Kidney (tissue), 14 donors: ENCODE measurements around the gene ABHD16B. TPM values are rescaled to one million over a fixed set of nuclear protein-coding genes. Genes with fewer than 3 reads are reported as not detected.

ENCODE experiments used
- DNase-seq, 5 donors: peaks; one replicate each; pipeline ENCODE4 v3.0.0-alpha.2; 2013 to 2020
- FAIRE-seq: peaks from 2 replicates; lab custom pipeline; 2012; peaks lifted over from hg19 to GRCh38; lab: Jason Lieb, UNC
- H3K27ac ChIP-seq, 2 donors: one replicate each; pipeline ENCODE4 v1.7.0; 2013; ENCODE audit warnings: low read depth in 2 of 2, low read length in 2 of 2, inconsistent platforms in 1 of 2
- H3K27me3 ChIP-seq: one replicate; pipeline ENCODE4 v1.7.1; 2013; ENCODE audit warnings: low read length, inconsistent platforms; ENCODE audit not compliant: control insufficient read depth, insufficient read depth
- H3K36me3 ChIP-seq, 3 donors: one replicate each; pipeline versions ENCODE4 v1.7.0 to v1.7.1; 2013; ENCODE audit warnings: low read length in 3 of 3, control low read depth in 1 of 3, inconsistent platforms in 1 of 3; ENCODE audit not compliant: insufficient read depth in 3 of 3, control insufficient read depth in 2 of 3
- H3K4me1 ChIP-seq, 3 donors: one replicate each; pipeline versions ENCODE4 v1.7.0 to v1.7.1; 2013; ENCODE audit warnings: low read length in 3 of 3, inconsistent platforms in 1 of 3, low read depth in 1 of 3; ENCODE audit not compliant: control insufficient read depth in 2 of 3, insufficient read depth in 2 of 3
- H3K4me3 ChIP-seq, 3 donors: one replicate each; pipeline versions ENCODE4 v1.7.0 to v1.8.1; 2013; ENCODE audit warnings: low read length in 3 of 3, control low read depth in 1 of 3, inconsistent platforms in 1 of 3
- H3K9ac ChIP-seq, 3 donors: one replicate each; pipeline versions ENCODE4 v1.7.0 to v1.7.1; 2013; ENCODE audit warnings: low read length in 3 of 3, control low read depth in 1 of 3, inconsistent platforms in 1 of 3
- H3K9me3 ChIP-seq, 3 donors: one replicate each; pipeline versions ENCODE4 v1.7.0 to v1.7.1; 2013; ENCODE audit warnings: low read length in 3 of 3, control low read depth in 1 of 3, inconsistent platforms in 1 of 3; ENCODE audit not compliant: control insufficient read depth in 2 of 3, insufficient read depth in 1 of 3
- intact Hi-C: fragments of 100-400 bp; cut with DNase I; formaldehyde crosslinking; loops from one replicate; pipeline ENCODE4 v1.11.1; 2022
- polyA plus RNA-seq: library from polyadenylated mRNA; stranded (reverse); fragments of 350-450 nt; fragmentation: Illumina TruSeq; extraction: RNeasy Lipid Tissue Mini Kit (QIAGEN cat#74804); gene quantifications from one replicate; pipeline ENCODE4 v1.2.3, GENCODE V29; 2014; ENCODE audit warnings: low read depth, low replicate concordance; ENCODE audit not compliant: insufficient read depth
- total RNA-seq: library from RNA; stranded (reverse); fragmentation: NEBNext Ultra II Directional; extraction: Animal tissue kit (Norgen Biotek cat#: 25700); gene quantifications from one replicate; pipeline ENCODE4 v1.2.1, GENCODE V29; 2021
- TF ChIP-seq, protein P1 (sequence below): IDR thresholded peaks from 3 replicates; pipeline ENCODE4 v1.5.1; 2012; ENCODE audit warnings: mild to moderate bottlenecking, moderate library complexity, borderline replicate concordance; ENCODE audit not compliant: insufficient read depth; ENCODE audit errors: extremely low read depth
- donor health status: control.
- donor health status: control.
- donor health status: control.
- donor health status: control.
- donor health status: control.
- donor health status: DM: yes; HTN: yes; CAD: no.
- donor health status: Normal renal cell carcinoma (clear cell type).

The ABHD16B gene
- total and polyA plus RNA-seq, 2 donors from 2014 or later = not detected

DNA sequence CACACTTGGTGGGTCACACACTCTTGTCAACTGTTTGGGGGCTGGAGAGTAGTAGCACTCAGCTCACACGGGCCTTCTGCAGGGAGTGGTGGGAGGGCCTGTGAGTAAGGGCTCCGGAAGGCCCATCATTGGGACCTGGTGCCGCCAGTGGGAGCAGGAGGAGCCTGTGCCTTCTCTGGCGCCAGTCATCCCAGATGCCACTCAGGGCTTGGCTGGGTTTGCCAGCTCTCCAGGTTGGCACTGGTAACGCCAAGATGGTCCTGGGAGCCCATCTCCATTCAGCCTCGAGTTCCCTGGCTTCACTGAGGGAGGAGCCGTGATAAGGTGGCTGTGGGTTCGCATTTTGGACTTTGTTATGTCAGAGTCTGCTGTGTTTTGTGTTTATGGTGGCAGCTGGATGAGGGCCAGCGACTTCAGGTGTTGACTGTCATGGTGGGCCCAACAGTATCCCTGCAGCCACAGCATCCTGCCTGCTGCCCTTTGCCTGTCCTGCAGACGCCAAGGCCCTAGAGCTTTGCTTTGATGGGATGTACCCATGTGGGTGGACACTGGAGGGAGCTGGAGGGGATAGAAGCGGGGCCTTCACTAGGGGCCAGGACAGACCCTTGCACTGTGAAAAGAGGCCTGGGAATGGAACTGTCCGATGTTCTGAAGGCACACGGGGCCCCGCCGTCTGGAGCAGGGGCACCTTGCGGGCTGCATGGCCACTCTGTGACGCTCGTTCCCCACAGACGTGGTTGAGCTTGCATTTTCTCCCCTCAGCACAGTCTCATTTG lies 20.3 kb downstream of the ABHD16B start:
- Histone ChIP-seq H3K9ac (no peak overlapping the region), H3K27ac (no peak overlapping the region), H3K9me3 (no peaks in the 10 kb centered on the region), H3K4me3 (no peak overlapping the region), H3K36me3 (peaks cover 4 to 23% (median 14%) of the 10 kb centered on the region in 3 donors), H3K4me1 (no peaks in the 10 kb centered on the region), H3K27me3 (no peaks in the 10 kb centered on the region)
- TF ChIP-seq, protein P1, sequence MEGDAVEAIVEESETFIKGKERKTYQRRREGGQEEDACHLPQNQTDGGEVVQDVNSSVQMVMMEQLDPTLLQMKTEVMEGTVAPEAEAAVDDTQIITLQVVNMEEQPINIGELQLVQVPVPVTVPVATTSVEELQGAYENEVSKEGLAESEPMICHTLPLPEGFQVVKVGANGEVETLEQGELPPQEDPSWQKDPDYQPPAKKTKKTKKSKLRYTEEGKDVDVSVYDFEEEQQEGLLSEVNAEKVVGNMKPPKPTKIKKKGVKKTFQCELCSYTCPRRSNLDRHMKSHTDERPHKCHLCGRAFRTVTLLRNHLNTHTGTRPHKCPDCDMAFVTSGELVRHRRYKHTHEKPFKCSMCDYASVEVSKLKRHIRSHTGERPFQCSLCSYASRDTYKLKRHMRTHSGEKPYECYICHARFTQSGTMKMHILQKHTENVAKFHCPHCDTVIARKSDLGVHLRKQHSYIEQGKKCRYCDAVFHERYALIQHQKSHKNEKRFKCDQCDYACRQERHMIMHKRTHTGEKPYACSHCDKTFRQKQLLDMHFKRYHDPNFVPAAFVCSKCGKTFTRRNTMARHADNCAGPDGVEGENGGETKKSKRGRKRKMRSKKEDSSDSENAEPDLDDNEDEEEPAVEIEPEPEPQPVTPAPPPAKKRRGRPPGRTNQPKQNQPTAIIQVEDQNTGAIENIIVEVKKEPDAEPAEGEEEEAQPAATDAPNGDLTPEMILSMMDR = no peak
- intact Hi-C loops = no loop called here
- DNase-seq (no peak), FAIRE-seq (no peak)

DNA sequence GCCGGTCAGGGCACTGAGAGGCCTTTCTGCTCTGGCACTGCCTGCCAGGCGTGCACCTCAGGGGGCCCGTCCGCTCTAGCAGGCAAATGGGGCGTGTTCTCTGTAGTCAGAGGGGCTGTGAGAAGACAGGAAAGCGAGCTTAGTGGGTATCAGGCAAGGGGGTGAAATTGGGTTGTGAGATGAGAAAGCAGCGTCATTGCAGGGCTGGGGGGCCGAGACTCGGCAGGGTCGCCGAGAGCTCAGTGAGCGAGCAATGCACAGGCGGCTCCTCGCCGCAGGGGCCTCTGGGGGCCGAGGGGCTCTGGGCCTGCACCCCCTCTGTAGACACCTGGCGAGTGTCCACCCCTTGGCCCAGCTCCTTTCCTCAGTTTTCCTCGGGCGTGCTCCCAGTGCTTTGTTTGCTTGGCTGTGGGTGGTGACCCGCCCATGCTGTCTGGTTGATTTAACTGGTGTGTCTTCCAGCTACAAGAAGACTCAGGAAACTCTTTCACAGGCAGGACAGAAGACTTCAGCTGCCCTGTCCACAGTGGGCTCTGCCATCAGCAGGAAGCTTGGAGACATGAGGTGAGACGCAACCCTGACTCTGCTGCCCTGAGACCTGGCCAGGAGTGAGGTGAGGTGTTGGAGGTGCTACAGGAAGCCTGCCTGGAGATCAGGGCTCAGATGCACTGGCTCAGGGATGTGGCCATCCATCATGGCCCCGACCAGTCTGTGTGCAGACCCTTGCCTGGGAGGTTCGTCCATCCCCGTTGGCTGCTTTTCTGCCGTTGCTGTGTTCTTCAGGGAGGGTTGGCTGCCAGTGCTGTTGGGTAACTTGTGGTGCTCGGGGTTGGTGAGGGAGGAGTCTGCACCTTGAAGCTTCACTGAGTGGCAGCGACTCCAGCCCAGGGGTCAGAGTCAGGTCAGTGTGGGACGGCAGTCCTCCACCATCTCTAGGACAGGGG lies 21.2 kb downstream of the ABHD16B start:
- H3K4me1 ChIP-seq = no peaks in the 10 kb centered on the region
- FAIRE-seq = no peak
- peaks cover 4 to 24% (median 16%) of the 10 kb centered on the region in 3 donors for H3K36me3 ChIP-seq
- H3K4me3 ChIP-seq = no peak overlapping the region
- H3K27me3 ChIP-seq = no peaks in the 10 kb centered on the region
- H3K9ac ChIP-seq = no peak overlapping the region
- no peak overlapping the region for H3K27ac ChIP-seq
- intact Hi-C loops = no loop called here
- no peak for DNase-seq
- TF ChIP-seq, protein P1 = no peak
- H3K9me3 ChIP-seq = no peaks in the 10 kb centered on the region

DNA sequence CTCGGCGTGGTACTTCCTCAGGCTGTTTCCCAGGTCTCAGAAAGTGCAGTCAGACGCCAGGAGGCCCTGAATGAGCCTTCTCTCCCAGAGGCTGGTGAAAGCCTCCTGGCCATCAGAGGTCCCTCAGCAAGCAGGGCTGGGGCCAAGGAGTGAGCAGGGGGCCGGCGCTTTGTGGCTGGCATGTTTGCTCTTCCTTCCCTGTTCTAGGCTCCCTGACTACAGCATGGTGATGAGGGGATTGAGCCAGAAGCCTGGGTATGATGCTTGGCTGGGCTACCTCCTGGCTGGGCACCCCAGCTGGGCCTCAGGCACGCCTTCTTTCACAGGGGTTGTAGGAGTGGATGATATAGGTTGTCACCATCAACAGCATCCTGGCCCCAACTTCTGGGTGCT lies 21.9 kb downstream of the ABHD16B start:
- H3K27me3 ChIP-seq = no peaks in the 10 kb centered on the region
- no peaks in the 10 kb centered on the region for H3K4me1 ChIP-seq
- no peak overlapping the region for H3K27ac ChIP-seq
- no peak overlapping the region for H3K9ac ChIP-seq
- DNase-seq (no peak), FAIRE-seq (no peak)
- H3K9me3 ChIP-seq = no peaks in the 10 kb centered on the region
- peaks cover 4 to 29% (median 15%) of the 10 kb centered on the region in 3 donors for H3K36me3 ChIP-seq
- TF ChIP-seq, protein P1 = no peak
- no peak overlapping the region for H3K4me3 ChIP-seq
- intact Hi-C loops = no loop called here
